Measurements from ENCODE around the gene HPD.
"Not testable (repeated sequence)": the region's sequence is repeated elsewhere in the genome, so short reads cannot be mapped to it uniquely, and the experiment has no call there.

The HPD gene

DNA sequence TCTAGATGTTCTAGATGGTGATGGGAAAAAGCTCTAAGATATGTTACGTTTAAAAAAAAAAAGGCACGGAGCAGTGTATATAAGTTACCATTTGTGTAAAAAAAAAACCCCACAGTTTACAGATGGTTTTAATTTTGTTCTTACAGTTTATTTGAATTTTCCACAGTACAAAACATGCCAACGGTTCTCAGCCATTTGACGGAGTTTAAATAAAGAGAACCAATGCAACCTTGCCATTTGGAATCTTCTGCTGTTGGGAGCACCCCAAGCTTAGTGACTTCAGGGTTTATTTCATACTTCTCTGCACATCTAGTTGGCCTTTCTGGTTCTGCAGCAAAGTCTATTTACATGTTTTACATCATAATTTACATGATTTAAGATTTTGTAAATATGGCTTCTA is 7.7 kb upstream of the HPD start:
- no peak for DNase-seq (ENCODE audit: low read depth in 1 of 2, low spot score in 1 of 2)

DNA sequence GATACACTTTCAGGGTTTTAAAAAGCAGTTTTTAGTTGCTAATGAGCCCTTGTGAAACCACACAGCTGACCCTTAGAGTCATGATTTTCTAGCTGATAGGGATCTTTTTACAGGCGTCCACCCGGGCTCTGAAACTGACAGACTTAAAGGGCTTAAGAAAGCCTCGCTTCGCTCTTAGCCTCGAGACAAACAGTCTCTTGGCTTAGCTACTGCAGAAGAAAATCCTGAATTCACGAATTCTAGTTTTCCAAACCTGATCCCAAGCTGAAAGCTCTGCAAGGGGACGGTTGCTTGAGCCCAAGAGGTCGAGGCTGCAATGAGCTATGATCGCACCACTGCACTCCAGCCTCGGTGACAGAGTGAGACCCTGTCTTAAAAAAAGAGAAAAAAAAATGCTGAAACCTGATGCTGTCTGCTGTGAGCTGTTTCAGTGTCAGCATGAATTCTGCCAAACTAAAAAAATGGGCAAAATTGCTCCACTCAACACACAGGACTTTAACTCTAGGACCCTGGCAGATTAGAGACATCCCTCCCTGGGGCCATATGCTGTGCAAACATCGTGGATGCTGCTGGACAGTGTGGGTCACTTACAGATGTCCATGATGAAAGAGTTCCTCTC is 3.1 kb upstream of the HPD start:
- no peak for DNase-seq (ENCODE audit: low read depth in 1 of 2, low spot score in 1 of 2)

DNA sequence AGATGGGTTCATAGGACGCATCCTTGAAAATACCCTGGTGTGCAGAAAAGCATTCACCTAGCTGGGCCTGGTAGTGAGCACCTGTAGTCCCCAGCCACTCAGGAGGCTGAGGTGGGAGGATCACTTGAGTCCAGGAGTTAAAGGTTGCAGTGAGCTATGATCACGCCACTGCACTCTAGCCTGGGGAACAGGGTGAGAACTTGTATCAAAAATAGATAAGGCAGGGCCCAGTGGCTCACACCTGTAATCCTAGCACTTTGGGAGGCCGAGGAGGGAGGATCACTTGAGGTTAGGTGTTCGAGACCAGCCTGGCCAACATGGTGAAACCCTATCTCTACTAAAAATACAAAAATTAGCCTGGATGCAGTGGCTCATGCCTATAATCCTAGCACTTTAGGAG is 2.0 kb upstream of the HPD start:
- DNase-seq (ENCODE audit: low read depth in 1 of 2, low spot score in 1 of 2) = not testable (repeated sequence)

DNA sequence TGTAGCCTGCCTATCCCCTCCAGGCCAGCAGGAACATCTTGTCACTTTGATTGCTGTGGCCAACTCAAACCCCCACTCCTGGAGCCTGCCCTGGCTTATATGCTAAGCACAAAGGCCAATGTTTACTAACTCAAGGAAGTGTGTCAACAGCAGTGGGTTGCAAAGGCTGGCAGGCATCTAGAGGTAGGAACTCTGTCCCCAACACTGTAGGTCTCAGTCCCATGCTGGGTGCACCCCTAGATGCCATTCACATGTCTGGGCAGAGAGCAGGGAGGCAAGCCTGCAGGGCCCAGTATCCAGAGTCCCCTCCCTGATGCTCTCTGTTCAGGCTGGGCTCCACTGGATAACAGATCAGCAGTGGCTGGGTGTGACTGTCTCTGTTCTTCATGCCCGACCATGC is 1.6 kb upstream of the HPD start:
- no peak for DNase-seq (ENCODE audit: low read depth in 1 of 2, low spot score in 1 of 2)

DNA sequence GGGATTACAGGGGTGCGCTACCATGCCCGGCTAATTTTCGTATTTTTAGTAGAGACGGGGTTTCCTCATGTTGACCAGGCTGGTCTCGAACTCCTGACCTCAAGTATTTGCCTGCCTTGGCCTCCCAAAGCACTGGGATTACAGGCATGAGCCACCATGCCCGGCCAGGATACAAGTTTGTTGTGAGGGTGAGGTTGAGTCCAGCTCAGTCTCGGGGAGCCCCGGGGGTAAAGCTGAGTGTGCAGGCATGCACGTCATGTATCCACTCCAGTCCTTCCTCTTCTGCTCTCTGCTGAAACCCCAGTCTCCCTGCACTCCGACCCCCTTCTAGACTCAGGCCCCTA is 369 bp downstream of the HPD start:
- DNase-seq (ENCODE audit: low read depth in 1 of 2, low spot score in 1 of 2) = no peak

DNA sequence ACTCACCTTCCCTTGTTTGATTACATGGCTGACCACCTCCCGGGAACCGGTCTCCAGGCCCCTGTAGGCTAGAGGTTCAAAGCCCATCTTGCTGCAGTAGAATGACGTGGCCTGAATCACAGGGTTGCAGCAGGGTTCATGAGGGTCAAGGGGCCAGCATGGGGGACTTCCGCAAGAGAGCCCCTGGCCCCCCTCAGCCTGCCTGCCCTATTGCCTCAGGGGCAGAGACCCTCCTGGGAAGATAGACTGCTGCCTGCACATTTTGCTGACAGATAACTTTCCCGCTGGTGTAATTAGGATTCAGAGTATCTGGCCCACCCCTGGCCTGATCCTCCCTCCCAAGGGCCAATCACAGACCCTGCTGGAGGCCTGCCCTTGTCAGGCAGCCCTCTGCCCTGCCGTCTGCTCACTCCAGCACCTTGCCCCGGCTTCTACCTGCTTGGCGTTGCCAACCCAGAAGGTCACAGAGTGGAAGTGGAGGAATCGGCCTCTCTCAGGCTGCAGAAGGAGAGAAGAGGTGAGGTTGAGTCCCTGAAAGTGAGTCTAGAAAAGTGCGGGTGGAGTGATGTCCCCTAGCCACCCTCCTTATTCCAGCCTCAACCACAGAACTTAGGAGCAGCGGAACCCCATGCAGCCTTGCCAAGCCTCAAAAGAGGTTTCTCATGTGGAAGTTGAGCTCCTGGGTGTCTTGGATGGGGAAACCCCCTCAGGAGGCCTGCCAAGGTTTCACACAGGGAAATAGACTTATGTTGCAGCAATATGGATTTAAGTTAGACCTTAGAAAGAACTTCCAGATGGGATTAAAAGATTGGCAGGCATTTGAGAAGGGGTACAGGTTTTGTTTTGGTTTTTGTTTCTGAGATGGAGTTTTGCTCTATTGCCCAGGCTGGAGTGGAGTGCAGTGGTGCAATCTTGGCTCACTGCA is 1.1 kb downstream of the HPD start:
- no peak for DNase-seq (ENCODE audit: low read depth in 1 of 2, low spot score in 1 of 2)

DNA sequence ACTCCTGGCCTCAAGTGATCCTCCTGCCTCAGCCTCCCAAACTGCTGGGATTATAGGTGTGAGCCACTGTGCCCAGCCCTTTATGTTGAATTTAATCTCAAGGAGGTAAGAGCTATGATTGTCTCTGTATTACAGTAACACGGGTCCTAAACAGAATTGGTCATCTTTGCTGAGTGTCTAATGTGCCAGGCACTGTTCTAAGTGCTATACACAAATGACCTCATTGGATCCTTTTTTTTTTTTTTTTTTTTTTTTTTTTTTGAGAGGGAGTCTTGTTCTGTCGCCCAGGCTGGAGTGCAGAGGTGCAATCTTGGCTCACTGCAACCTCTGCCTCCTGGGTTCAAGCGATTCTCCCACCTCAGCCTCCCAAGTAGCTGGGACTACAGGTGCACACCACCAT is 6.3 kb downstream of the HPD start:
- DNase-seq (ENCODE audit: low read depth in 1 of 2, low spot score in 1 of 2) = not testable (repeated sequence)

DNA sequence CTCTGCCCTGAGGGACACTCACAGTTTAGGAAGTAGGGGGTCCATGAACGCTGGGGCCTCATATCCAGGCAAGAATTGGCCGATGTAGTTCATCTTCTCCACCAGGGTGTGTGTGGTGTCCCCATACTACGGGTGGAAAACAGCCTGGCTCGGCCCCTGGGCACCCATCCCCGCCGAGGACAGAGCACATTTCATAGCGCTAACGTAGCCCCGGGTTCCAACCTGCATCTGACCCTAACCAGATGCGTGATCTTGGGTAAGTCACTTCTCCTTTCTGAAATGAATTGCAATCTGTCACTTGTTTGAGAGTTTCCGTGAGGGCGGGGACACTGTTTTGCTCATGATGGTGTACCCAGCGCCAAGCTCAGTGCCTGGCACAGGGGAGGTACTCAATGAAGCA is 9.0 kb downstream of the HPD start:
- no peak for DNase-seq (ENCODE audit: low read depth in 1 of 2, low spot score in 1 of 2)

DNA sequence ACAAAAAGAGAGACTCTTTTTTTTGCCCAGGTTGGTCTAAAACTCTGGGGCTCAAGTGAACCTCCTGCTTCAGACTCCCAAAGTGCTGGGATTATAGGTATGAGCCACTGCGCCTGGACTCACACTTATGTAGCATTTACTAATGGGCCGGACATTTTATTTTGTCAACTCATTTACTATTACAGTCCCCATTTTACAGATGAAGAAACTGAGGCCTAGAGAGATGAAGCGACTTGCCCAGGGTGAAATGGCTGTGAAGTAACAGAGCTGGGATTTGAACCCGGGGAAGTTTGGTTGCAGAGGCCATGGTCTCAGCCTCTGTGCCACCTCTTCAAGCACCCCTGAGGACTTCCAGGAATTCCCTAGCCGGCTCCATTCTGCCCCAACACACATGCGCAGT is 9.4 kb downstream of the HPD start:
- no peak for DNase-seq (ENCODE audit: low read depth in 1 of 2, low spot score in 1 of 2)

DNA sequence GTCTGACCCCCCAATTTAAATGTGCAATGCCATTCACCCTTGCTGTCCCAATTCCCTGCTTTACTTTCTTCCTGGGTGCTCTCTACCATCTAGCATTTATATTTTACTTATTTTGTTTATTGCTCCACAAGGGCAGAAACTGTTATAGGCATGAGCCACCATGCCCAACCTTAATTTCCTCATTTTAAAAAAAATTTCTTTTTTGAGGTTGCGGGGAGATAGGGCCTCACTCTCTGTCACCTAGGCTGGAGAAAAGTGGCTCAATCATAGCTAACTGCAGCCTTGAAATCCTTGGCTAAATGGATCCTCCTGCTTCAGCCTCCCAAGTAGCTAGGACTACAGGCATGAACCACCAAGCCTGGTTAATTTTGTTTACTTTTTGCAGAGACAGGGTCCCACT is 13.0 kb downstream of the HPD start:
- DNase-seq (ENCODE audit: low read depth in 1 of 2, low spot score in 1 of 2) = no peak

DNA sequence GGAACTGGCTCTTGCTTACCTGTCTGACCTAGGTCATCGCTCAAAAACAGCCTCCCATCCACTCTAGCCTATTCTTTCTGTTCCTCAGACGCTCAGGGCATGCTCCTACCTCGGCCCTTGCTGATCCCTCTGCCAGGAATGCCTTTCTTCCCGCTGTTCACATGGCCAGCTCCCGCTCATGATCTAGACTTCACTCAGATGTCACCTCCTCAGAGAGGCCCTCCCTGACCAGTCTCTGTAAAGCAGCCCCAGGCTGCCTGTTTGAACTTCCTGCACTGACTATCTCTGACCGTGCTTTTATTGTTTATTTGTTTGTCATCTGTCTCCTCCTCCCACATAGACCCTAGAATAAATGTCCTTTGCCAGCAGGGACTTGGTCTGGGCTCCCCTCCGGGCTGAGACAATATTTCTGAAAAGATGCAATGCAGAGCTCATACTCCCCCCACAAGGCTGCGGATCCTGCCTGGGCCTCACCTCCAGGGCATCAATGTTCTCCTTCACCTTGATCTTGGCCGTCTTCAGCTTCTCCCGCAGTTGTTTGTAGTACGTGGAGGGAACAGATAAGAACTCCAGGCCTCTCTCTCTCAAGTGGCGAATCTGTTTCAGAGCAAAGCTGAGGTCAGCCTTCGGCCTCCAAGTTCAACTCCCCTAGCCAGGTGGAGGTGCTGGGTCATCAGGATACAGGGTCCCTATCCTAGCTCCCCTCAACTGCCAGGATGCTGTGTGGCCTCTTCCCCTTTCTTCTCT is 15.2 kb downstream of the HPD start:
- DNase-seq (ENCODE audit: low read depth in 1 of 2, low spot score in 1 of 2) = no peak

DNA sequence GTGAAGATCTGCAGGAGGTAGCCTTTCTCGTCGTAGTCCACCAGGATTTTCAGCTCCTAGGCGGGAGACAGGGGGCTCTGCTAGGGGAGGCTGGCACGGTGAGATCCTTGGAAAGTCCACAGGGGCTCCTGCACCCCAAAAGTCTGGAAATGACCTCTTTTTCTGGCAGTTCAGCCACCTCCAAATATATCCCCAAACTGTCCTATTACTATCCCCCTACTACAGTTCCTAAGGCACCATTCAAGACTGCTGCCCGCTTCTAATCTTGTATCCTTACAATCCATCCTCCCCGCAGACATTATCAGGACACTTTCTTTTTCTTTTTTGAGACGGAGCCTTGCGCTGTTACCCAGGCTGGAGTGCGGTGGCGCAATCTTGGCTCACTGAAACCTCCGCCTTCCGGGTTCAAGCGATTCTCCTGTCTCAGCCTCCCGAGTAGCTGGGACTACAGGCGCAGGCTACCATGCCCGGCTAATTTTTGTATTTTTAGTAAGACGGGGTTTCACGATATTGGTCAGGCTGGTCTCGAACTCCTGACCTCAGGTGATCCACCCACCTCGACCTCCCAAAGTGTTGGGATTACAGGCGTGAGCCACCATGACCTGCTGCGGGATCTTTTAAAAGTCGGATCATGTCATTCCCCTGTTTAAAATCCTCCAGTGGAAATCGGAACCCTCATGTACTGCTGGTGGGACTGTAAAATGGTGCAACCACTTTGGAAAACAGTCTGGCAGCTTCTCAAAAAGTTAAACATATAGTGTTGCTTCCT is 18.5 kb downstream of the HPD start:
- DNase-seq (ENCODE audit: low read depth in 1 of 2, low spot score in 1 of 2) = no peak

DNA sequence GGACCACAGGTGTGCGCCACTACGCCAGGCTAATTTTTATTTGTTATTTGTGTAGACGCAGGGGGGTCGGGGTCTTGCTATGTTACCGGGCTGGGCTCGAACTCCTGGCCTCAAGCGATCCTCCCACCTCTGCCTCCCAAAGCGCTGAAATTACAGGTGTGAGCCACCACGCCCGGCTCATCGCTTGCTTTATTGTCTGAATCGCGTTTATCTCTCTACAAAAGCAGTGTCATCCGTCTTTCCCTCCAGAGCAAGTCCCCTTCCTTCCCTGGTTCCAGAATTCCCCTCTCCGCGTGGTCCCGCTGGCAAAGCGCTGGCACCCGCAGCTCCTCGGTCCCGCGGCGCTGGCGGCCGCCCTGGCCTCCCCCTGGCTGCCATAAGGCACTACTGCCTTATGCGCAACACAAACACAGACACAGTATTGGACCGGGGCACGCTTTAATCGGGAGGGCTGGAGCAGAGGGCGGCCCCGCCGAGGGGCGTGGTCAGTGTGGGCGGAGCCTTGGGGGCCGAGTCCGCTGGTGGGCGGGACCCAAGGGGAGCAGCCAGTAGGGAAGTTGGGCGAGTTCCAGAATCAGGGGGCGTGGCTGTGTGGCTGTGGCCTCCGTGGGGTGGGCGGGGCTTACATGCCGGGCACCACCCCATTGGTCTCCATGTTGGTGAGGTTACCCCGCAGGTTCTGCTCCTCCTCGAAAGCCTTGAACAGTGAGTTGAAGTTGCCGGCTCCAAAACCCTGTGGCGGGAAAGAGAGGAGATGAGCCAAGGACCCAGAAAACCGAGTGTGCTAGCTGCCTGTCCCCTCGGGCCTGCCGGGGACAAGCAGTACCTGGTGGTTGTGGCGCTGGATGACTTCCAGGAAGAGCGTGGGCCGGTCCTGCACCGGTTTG is 19.3 kb downstream of the HPD start:
- peak; percentile 99 for DNase-seq (ENCODE audit: low read depth in 1 of 2, low spot score in 1 of 2)

DNA sequence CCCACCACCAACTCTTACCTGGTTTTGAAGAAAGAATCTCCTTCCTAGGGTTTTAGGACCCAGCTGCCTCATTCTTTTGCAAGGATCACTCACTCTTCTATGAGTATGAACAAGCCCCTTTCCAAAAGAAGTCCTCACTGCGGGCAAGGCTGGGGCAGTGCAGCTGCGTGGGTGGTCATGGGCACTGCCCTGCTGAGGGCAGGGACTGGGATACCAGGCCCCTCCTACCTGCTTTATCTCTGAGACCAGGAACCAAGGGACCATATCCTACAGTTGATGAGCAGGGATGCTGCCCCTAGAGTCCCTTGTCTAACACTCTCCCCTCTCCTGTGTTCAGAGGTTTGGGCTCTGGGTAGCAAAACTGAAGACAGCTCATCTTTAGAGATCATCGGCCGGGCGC is 20.5 kb downstream of the HPD start:
- DNase-seq (ENCODE audit: low read depth in 1 of 2, low spot score in 1 of 2) = no peak

DNA sequence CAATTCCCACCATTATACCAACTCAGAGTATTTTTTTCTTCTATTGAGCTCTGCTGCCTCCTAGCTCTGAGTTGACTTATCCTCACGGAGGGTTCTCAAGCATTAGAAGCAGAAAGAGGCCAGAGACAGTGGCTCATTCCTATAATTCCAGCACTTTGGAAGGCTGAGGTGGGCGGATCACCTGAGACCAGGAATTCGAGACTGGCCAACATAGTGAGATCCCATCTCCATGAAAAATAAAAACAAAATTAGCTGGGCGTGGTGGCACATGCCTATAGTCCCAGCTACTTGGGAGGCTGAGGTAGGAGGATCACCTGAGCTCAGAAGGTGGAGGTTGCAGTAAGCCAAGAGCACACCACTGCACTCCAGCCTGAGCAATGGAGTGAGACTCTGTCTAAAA is 21.0 kb downstream of the HPD start:
- no peak for DNase-seq (ENCODE audit: low read depth in 1 of 2, low spot score in 1 of 2)

DNA sequence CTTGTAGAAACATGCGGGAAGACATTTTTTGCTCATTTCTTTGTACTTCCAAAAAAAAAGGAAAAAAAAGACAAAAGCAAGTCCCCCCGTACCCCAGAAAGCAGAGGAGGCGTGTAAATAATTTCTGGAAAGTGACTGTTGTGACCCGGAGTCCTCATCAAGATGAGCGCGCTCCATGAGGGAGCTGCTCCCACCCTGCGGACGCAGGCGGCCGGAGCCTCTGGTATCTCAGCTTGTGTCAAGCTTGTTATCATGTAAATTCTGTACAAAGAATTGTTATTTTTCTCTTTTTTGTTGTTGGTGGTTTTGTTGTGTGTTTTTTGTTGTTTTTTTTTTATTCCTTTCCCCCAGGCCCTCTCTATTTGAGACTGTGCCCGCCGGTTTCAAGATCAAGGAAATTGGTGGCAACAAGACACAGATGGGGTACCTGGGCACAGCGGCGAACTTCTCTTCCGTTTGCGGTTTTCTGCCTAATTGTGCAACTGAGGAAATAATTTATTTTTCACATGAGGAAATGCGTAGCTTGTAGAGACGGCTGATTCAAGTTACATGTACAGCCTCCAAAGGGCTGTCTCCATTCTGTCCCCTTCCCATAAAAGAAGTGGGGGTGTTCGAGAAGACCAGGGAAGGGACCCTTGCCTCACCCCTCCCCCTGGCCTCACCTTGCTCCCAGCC is 27.0 kb downstream of the HPD start:
- DNase-seq (ENCODE audit: low read depth in 1 of 2, low spot score in 1 of 2) = no peak

DNA sequence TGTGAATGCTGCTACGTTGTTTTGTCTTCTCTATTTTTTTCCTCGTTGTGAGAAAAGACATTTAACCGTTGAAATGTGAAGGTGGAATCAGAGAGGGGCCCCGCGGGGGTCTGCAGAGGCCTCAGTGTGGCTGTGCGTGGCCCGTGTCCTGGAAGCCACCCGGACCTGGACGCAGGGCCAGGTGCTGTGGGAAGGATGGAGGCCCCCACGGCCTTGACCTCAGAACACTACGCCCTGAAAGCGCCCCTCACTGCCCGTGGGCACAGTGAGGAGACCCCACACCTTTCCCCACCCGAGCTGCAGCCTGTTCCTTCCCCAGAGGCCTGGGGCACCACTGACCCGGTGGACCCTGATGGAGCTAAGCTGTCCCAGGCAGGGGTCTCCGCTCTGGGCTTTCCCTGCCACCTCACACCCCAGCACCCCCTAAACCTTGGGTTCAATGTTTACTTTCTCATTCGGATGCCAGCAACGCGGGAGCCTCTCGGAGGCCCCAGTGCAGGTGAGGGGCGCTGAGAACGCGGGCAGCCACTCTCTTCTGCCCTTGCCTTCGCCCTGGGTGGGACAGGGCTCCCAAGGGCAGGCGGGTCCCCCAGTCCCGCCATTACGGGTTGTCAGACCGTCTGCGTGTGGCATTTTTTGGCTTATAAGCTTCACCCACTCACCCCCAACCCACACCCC is 27.9 kb downstream of the HPD start:
- no peak for DNase-seq (ENCODE audit: low read depth in 1 of 2, low spot score in 1 of 2)

DNA sequence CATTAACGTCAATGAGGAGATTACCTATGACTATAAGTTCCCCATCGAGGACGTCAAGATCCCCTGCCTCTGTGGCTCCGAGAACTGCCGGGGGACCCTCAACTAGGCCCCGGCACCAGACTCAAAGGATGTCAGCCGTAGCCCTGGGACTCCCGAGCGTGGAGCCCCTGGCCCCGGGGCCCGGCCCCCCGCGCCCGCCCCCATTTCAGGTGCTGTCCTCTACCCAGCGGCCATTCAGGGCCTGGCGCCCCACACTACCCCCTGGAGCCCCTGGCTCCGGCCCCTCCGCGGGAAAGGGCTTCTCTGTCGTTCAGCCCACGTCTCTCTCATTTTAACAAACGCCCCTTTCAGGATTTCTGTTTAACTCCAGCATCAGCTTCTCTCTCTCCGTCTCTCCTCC is 28.5 kb downstream of the HPD start:
- DNase-seq (ENCODE audit: low read depth in 1 of 2, low spot score in 1 of 2) = no peak

DNA sequence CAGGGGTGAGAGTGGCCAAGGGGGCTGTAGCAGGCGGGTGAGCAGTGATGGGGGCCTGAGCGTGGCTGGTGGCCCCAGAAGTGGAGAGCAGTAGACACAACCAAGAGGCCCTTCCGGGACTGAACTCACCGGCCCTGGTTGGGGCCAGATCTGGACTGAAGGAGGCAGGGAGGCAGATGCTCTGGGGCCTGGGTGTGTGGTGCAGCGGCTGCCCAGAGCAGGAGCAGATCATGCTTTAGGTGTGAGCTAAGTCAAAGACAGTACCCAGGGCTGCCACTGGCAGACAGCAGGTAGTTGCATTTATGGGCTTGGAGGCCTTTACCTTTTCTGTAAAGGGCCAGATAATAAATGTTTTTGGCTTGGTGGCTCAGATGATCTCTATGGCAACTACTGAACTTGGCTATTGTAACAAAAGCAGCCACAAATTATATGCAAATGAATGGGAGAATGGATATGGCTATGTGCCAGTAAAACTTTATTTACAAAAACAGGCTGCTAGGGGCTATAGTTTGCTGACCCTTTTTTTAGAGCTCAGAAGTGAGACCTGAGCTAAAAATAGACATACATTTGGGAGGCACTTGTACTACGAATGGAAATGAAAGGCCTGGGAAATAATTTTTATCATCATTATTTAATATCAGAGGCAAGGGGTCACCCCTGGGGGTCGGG is 29.3 kb downstream of the HPD start:
- DNase-seq (ENCODE audit: low read depth in 1 of 2, low spot score in 1 of 2) = no peak
